Endodermal cell (in vitro differentiated cells): Measurements from ENCODE around the gene CYP4F2. TPM values are rescaled to one million over a fixed set of nuclear protein-coding genes. Genes with fewer than 3 reads are reported as not detected.
"Not testable (repeated sequence)": the region's sequence is repeated elsewhere in the genome, so short reads cannot be mapped to it uniquely, and the experiment has no call there.

Source experiments
- DNase-seq: peaks from one replicate; pipeline ENCODE4 v3.0.0-alpha.2; 2017
- H3K27ac ChIP-seq: 2 replicates; pipeline ENCODE4 v1.5.1; 2013; ENCODE audit warnings: mild to moderate bottlenecking, low read depth, low read length, moderate library complexity
- H3K27me3 ChIP-seq: 2 replicates; pipeline ENCODE4 v1.6.1; 2013; ENCODE audit warnings: mild to moderate bottlenecking, low read length, moderate library complexity; ENCODE audit not compliant: insufficient read depth, control insufficient read depth, poor library complexity, severe bottlenecking
- H3K36me3 ChIP-seq: 2 replicates; pipeline ENCODE4 v1.7.0; 2013; ENCODE audit warnings: mild to moderate bottlenecking, low read length, moderate library complexity; ENCODE audit not compliant: control insufficient read depth, insufficient read depth
- H3K4me1 ChIP-seq: one replicate; pipeline ENCODE4 v1.7.0; 2013; ENCODE audit warnings: low read length; ENCODE audit not compliant: control insufficient read depth, insufficient read depth
- H3K4me3 ChIP-seq: 2 replicates; pipeline ENCODE4 v1.5.1; 2013; ENCODE audit warnings: mild to moderate bottlenecking, low read length, moderate library complexity
- H3K9ac ChIP-seq: 2 replicates; pipeline ENCODE4 v1.6.1; 2013; ENCODE audit warnings: mild to moderate bottlenecking, low read length, moderate library complexity; ENCODE audit not compliant: poor library complexity, severe bottlenecking; ENCODE audit errors: extremely low read depth
- H3K9me3 ChIP-seq: 2 replicates; pipeline ENCODE4 v1.6.1; 2013; ENCODE audit warnings: mild to moderate bottlenecking, low read length, moderate library complexity; ENCODE audit not compliant: control insufficient read depth
- H3K27ac Mint-ChIP-seq: 2 replicates; pipeline ENCODE4 v1.8.0; 2020; ENCODE audit warnings: mixed read lengths
- H3K27me3 Mint-ChIP-seq: 2 replicates; pipeline ENCODE4 v1.8.0; 2021; ENCODE audit warnings: mild to moderate bottlenecking, mixed read lengths; ENCODE audit not compliant: insufficient read depth
- H3K36me3 Mint-ChIP-seq: 2 replicates; pipeline ENCODE4 v1.8.0; 2020; ENCODE audit warnings: low read depth, mixed read lengths
- H3K4me1 Mint-ChIP-seq: 2 replicates; pipeline ENCODE4 v1.8.0; 2020; ENCODE audit warnings: mixed read lengths
- H3K4me3 Mint-ChIP-seq: 2 replicates; pipeline ENCODE4 v1.8.0; 2020; ENCODE audit warnings: mild to moderate bottlenecking, moderate library complexity, mixed read lengths
- H3K9me3 Mint-ChIP-seq: 2 replicates; pipeline ENCODE4 v1.8.0; 2020; ENCODE audit warnings: mild to moderate bottlenecking, mixed read lengths
- WGBS, 2 experiments: methylation state at CpG; one replicate each; pipeline versions ENCODE4 v1.1.5 to v1.1.7; 2013; ENCODE audit warnings: missing lambda C conversion rate in 2 of 2, mixed read lengths in 1 of 2; ENCODE audit not compliant: insufficient coverage in 1 of 2, insufficient read length in 1 of 2; 5-methylcytosine and 5-hydroxymethylcytosine counted together
- total RNA-seq, 2 donors: library from RNA; stranded (reverse); fragmentation: NEBNext Ultra II Directional in 1 of 2; extraction: Animal tissue kit (Norgen Biotek cat#: 25700) in 1 of 2; gene quantifications; 2 replicates in 1 of 2; 3 replicates in 1 of 2; pipeline ENCODE4 v1.2.1, GENCODE V29; 2021
- TF ChIP-seq, protein P1 (sequence below): fragments of 200-600 bp; sonication (generic); conservative IDR thresholded peaks from 2 replicates; pipeline ENCODE4 v1.5.0; 2021; ENCODE audit warnings: antibody characterized with exemption, mild to moderate bottlenecking

CYP4F2 gene
- total RNA-seq, 2 donors from 2014 or later: not detected

DNA sequence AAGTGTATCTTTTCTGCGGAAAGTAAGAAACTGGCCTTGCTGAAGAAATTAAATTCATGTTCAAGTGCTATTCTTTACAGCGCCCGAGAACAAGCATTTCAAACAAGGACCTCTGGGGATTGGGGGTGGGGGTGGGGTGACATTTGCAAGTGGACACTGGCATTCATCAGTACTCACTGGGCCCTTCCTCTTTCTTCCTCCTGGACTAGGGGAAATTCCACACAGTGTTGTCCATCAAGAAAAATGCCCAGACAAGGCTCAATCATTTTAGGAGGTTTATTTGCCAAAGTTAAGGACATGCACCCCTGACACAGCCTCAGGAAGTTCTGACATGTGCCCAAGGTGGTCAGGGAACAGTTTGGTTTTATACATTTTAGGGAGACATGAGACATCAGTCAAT, 59.5 kb downstream of the CYP4F2 start:
- Mint-ChIP-seq H3K36me3 (no peaks in the 10 kb centered on the region), H3K4me1 (no peaks in the 10 kb centered on the region), H3K27me3 (no peaks in the 10 kb centered on the region), H3K9me3 (peaks cover 61% of the 10 kb centered on the region), H3K4me3 (no peak overlapping the region), H3K27ac (no peak overlapping the region)
- no peaks in the 10 kb centered on the region for H3K36me3 ChIP-seq
- no peak overlapping the region for H3K27ac ChIP-seq
- no peaks in the 10 kb centered on the region for H3K27me3 ChIP-seq
- H3K4me3 ChIP-seq: no peak overlapping the region
- peaks cover 52% of the 10 kb centered on the region for H3K9me3 ChIP-seq
- TF ChIP-seq, protein P1, sequence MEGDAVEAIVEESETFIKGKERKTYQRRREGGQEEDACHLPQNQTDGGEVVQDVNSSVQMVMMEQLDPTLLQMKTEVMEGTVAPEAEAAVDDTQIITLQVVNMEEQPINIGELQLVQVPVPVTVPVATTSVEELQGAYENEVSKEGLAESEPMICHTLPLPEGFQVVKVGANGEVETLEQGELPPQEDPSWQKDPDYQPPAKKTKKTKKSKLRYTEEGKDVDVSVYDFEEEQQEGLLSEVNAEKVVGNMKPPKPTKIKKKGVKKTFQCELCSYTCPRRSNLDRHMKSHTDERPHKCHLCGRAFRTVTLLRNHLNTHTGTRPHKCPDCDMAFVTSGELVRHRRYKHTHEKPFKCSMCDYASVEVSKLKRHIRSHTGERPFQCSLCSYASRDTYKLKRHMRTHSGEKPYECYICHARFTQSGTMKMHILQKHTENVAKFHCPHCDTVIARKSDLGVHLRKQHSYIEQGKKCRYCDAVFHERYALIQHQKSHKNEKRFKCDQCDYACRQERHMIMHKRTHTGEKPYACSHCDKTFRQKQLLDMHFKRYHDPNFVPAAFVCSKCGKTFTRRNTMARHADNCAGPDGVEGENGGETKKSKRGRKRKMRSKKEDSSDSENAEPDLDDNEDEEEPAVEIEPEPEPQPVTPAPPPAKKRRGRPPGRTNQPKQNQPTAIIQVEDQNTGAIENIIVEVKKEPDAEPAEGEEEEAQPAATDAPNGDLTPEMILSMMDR: no peak
- no peak overlapping the region for H3K9ac ChIP-seq
- DNase-seq: no peak
- no peaks in the 10 kb centered on the region for H3K4me1 ChIP-seq
- WGBS, 2 experiments: 83 to 90% methylated on average over 3 of the region's 3 CpGs

DNA sequence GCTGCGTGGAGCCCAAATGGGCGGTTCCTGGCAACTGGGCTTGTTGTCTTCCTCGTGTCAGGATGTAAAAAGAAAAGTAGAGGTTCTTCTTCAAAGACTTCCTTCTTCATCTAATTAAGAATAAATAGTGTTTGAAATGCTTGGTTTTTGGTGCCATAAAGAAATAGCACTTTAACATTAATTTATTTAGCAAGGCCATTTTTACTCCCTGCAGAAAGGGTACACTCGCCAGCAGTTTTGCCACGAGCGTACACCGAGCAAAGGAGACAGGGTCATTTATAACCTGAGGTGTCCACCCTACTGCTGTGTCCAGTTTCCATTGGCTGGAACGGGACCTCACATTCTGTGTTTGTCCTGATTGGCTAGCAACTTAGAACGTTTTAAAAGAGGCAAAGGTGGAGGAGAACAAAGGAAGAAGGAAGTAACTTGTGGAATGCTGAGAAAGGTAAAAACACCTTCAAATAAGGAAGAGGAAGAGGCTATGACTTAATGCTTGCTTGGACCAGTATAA, 60.6 kb downstream of the CYP4F2 start:
- H3K27me3 Mint-ChIP-seq: no peaks in the 10 kb centered on the region
- H3K9me3 Mint-ChIP-seq: peaks cover 53% of the 10 kb centered on the region
- H3K36me3 Mint-ChIP-seq: no peaks in the 10 kb centered on the region
- H3K4me3 ChIP-seq: no peak overlapping the region
- peaks cover 52% of the 10 kb centered on the region for H3K9me3 ChIP-seq
- H3K27ac Mint-ChIP-seq: no peak overlapping the region
- H3K36me3 ChIP-seq: no peaks in the 10 kb centered on the region
- no peaks in the 10 kb centered on the region for H3K27me3 ChIP-seq
- no peak overlapping the region for H3K4me3 Mint-ChIP-seq
- no peaks in the 10 kb centered on the region for H3K4me1 Mint-ChIP-seq
- TF ChIP-seq, protein P1: no peak
- no peak overlapping the region for H3K9ac ChIP-seq
- WGBS, 2 experiments: 80 to 83% methylated on average over 6 to 8 of the region's 9 CpGs
- no peak overlapping the region for H3K27ac ChIP-seq
- no peak for DNase-seq
- H3K4me1 ChIP-seq: no peaks in the 10 kb centered on the region

DNA sequence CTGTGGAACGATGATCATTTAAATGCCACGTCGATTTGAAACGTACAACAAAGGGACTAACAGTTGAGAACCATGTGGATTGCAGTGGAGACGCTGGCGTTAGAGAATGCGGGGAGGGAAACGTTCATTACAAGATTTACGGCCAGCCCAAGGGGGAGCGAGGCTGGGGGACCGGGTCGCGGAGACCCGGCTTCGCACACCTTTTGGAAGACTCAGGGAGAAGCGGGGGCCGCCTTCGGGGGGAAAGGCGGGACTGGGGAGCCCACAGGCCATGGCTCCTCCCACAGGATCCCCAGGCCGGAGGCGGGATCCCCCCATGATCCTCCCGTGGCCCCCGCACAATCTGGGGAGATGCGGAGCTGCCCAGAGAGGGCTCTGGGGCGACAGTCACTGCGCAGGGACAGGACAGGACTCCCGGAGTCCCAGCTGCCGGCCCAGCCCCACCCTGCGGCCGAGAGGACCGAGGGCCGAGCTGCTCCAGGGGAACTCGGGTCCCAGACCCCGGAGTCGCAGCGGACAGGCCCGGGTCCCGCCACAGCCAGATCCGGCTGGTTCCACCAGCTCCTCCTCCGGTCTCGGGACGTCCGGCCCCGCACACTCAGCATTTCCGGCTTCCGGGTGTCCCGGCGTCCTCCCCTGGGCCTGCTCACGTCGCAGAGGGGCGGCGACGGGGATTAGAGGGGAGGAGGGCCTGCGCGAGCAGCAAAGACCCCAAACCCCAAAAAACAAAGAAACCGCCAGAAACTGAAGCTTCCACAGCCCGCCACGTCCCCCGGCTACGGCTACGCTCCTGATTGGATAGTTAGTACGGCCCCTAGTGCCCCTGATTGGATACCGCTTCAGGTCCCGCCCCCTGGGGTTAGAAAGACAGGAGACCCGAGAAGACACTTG, 61.3 kb downstream of the CYP4F2 start:
- TF ChIP-seq, protein P1: no peak
- Histone ChIP-seq H3K9ac (no peak overlapping the region), H3K36me3 (no peaks in the 10 kb centered on the region), H3K4me3 (no peak overlapping the region), H3K4me1 (no peaks in the 10 kb centered on the region), H3K27ac (no peak overlapping the region), H3K9me3 (peaks cover 49% of the 10 kb centered on the region), H3K27me3 (no peaks in the 10 kb centered on the region)
- H3K36me3 Mint-ChIP-seq: no peaks in the 10 kb centered on the region
- H3K4me3 Mint-ChIP-seq: no peak overlapping the region
- H3K27me3 Mint-ChIP-seq: no peaks in the 10 kb centered on the region
- WGBS, 2 experiments: 84 to 89% methylated on average over 38 to 64 of the region's 65 CpGs
- peaks cover 46% of the 10 kb centered on the region for H3K9me3 Mint-ChIP-seq
- H3K4me1 Mint-ChIP-seq: no peaks in the 10 kb centered on the region
- H3K27ac Mint-ChIP-seq: no peak overlapping the region
- DNase-seq: peak; percentile 37

DNA sequence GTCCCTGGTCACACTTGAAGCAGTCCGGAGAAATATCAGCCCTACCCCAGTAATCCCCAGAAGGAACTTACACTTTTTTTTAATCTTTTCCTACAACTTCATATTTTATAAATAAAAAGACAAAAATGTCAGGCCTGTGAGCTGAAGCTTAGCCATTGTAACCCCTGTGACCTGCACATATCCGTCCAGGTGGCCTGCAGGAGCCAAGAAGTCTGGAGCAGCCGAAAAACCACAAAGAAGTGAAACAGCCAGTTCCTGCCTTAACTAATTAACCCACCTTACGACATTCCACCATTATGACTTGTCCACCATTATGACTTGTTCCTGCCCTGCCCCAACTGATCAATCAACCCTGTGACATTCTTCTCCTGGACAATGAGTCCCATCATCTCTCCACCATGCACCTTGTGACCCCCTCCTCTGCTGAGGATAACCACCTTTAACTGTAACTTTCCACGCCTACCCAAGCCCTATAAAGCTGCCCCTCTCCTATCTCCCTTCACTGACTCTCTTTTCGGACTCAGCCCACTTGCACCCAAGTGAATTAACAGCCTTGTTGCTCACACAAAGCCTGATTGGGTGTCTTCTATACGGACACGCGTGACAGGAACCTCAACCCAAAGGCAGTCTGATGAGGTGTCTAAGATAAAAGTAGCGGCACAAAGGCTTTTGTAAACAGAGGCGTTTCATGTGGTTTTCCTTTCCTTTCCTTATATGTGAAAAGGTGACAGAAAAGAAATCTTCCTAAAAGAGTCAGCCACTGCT, 62.1 kb downstream of the CYP4F2 start:
- not testable (repeated sequence) for H3K27ac ChIP-seq, DNase-seq, H3K27me3 Mint-ChIP-seq, H3K9ac ChIP-seq, H3K4me3 ChIP-seq, H3K36me3 ChIP-seq, H3K4me1 ChIP-seq, H3K4me1 Mint-ChIP-seq, H3K36me3 Mint-ChIP-seq, H3K27me3 ChIP-seq, H3K4me3 Mint-ChIP-seq, H3K27ac Mint-ChIP-seq
- H3K9me3 ChIP-seq: peaks cover 50% of the 10 kb centered on the region
- peaks cover 39% of the 10 kb centered on the region for H3K9me3 Mint-ChIP-seq
- 76 to 77% methylated on average over 8 to 11 of the region's 11 CpGs for WGBS, 2 experiments
